GM18519 (cell line): ENCODE measurements around the gene OVCH2.

Experiments used
- ATAC-seq: cut with Tn5 transposase; IDR thresholded peaks from one replicate; pipeline ENCODE4 v1.9.1; 2021; ENCODE audit warnings: mild to moderate bottlenecking, moderate library complexity; ENCODE audit not compliant: unreplicated experiment, low FRiP score

The OVCH2 gene

DNA sequence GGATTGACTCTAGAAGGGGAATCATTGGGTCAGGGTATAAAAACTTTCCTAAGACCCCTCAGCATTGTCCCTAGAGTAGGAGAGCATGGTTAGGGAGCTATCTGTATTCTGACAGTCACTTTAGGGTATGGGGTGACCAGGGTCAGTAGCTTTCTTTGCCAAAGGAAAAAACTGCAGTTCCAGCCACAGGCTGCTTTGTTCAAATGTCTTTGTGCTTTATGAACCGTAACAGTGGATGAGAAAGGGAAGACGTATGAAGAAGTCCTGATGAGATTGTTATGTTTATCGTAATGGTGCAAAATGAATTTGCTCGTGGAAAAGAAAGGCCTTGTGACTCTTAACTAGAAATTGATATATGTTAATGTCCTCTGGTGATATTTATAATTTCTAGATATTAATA, 63.0 kb downstream of the OVCH2 start:
- no peak for ATAC-seq

DNA sequence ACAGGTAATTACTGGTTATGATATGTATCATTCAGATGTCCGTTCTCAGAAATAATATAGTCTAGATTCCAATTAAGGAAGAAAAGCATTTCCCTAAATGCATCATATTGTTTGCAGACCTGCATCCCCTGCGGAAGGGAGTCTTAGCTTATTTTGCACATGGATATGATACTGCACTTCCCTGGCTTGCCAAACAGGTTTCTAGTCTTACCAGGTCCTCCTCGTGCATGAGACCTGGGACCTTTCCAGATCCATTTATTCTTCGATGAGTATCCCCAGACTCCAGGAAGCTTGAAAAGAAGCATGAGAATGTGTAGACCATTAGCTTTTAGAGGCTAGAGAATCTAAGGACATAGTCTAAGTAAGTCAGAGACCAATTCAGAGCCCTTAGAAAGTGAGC, 63.5 kb downstream of the OVCH2 start:
- no peak for ATAC-seq

DNA sequence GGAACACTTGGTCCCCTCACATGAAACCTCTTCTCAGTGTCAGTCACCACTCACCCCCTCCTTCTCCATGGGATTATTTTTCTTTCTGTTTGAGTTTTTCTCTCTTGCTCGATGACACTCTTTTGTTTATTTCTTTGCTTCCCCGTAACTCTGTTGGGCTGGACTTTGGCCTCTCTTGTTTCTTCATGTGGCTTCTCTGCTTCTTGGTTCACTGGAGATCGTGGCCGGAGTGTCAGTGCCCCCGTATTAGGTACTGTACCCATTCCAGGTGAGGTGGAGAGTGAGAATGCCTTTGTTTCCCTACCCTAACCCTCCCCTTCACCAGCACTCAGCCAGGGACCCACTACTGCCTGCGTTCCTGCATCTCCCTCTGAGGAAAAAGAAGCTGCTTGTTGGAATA, 65.5 kb downstream of the OVCH2 start:
- ATAC-seq: no peak

DNA sequence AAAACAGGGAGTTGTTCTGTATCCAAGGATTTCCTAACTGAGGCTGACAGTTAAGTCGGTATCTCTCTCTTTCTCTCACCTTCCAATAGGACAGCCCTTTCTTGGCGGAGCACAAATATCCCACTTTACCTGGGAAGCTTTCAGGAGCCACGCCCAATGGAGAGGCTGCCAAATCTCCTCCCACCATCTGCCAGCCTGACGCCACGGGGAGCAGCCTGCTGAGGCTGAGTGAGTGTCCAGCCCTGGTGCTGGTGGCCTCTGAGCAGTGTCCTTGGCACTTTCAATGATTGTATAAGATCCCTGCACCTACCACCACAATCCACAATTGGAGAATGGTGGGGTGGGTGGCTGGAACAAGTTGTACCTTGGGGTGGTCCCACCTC, 66.6 kb downstream of the OVCH2 start:
- no peak for ATAC-seq
